Neural cell (in vitro differentiated cells): Measurements from ENCODE around the gene YBX1.
A peak's percentile ranks its signal among the peaks of the same experiment; 100 is the strongest.

Source experiments
- EP300 ChIP-seq: fragments of 450-650 bp; conservative IDR thresholded peaks from 2 replicates; pipeline ENCODE4 v1.6.1; 2014; ENCODE audit warnings: antibody characterized with exemption, mild to moderate bottlenecking, moderate library complexity; ENCODE audit not compliant: poor library complexity, severe bottlenecking
- EZH2 ChIP-seq: fragments of 200-600, 300-800 bp; shearing (Covaris generic), sonication (generic); IDR thresholded peaks from 2 replicates; pipeline ENCODE4 v1.6.1; 2014; ENCODE audit warnings: antibody characterized with exemption, low read length, borderline replicate concordance, mild to moderate bottlenecking; ENCODE audit not compliant: insufficient read depth, poor library complexity, severe bottlenecking
- POLR2AphosphoS5 ChIP-seq: IDR thresholded peaks from 2 replicates; pipeline ENCODE4 v1.6.1; 2012
- TF ChIP-seq, protein P1 (sequence below): fragments of 450-650 bp; IDR thresholded peaks from 2 replicates; pipeline ENCODE4 v1.5.1; 2014; ENCODE audit warnings: antibody characterized with exemption, mild to moderate bottlenecking, moderate library complexity; ENCODE audit not compliant: poor library complexity, severe bottlenecking

DNA sequence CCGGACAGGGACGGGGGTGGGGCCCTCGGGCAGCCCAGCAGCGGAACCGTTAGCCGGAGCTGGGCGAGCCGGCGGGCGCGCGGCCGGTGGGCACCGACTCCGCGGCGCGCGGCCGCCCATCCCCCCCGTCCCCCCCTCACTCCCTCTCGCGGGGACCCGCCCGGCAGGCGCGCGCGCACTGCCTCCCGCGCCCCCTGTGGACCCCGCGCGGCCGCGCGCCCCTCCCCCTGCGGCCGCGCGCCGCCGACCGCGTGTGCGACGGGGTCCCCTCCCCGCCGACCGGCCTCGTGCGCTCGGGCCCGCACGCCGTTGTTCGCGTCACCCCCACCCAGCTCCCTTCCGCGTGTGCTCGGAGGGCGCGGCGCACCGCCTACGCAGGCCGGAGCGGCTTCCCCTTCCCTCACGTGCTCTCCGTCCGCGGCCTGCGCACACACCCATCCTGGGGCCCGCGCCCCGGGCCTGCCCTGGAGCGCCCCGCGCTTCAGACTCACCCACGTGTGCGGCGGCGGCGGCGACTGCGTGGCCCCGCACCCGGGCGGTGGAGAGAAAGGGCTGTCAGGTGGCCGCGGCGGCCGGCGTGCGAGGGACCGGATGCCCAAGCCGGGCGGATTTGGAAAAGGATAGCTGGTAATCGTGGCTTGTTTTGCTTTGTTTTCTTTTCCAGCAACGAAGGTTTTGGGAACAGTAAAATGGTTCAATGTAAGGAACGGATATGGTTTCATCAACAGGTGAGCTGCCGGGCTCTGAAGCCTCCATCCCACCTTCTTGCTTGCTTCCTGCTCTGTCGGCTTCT is 717 bp downstream of the YBX1 start:
- TF ChIP-seq, protein P1, sequence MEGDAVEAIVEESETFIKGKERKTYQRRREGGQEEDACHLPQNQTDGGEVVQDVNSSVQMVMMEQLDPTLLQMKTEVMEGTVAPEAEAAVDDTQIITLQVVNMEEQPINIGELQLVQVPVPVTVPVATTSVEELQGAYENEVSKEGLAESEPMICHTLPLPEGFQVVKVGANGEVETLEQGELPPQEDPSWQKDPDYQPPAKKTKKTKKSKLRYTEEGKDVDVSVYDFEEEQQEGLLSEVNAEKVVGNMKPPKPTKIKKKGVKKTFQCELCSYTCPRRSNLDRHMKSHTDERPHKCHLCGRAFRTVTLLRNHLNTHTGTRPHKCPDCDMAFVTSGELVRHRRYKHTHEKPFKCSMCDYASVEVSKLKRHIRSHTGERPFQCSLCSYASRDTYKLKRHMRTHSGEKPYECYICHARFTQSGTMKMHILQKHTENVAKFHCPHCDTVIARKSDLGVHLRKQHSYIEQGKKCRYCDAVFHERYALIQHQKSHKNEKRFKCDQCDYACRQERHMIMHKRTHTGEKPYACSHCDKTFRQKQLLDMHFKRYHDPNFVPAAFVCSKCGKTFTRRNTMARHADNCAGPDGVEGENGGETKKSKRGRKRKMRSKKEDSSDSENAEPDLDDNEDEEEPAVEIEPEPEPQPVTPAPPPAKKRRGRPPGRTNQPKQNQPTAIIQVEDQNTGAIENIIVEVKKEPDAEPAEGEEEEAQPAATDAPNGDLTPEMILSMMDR = no peak
- no peak for TF ChIP-seq EZH2
- peak; percentile 45 for TF ChIP-seq EP300
- peak; percentile 11 for TF ChIP-seq POLR2AphosphoS5
